ENCODE data around the gene HNF1B.

The HNF1B gene

GRCh38 chr17:37731056-37731455 is 13.8 kb downstream of the HNF1B start:
- no peak for DNase-seq

GRCh38 chr17:37729905-37730304 is 15.0 kb downstream of the HNF1B start:
- DNase-seq, result no peak

- DNase-seq, result no peak
Observed at GRCh38 chr17:37726891-37727675, 17.8 kb downstream of the HNF1B start.

GRCh38 chr17:37726248-37726647 is 18.6 kb downstream of the HNF1B start:
- no peak for DNase-seq

- no peak for DNase-seq
Observed at GRCh38 chr17:37725601-37726146, 19.2 kb downstream of the HNF1B start.

- DNase-seq, result no peak
Observed at GRCh38 chr17:37725021-37725595, 19.8 kb downstream of the HNF1B start.

GRCh38 chr17:37720989-37721388 is 23.9 kb downstream of the HNF1B start:
- no peak for DNase-seq

GRCh38 chr17:37719866-37720265 is 25.0 kb downstream of the HNF1B start:
- DNase-seq, result no peak

GRCh38 chr17:37718324-37719048 is 26.4 kb downstream of the HNF1B start:
- DNase-seq, result no peak

GRCh38 chr17:37717627-37718323 is 27.1 kb downstream of the HNF1B start:
- no peak for DNase-seq

- no peak for DNase-seq
Observed at GRCh38 chr17:37714897-37715296, 30.0 kb downstream of the HNF1B start.

- no peak for DNase-seq
Observed at GRCh38 chr17:37713624-37714023, 31.2 kb downstream of the HNF1B start.

GRCh38 chr17:37713028-37713431 is 31.8 kb downstream of the HNF1B start:
- no peak for DNase-seq

- DNase-seq, result no peak
Observed at GRCh38 chr17:37711113-37711512, 33.7 kb downstream of the HNF1B start.

GRCh38 chr17:37710344-37710886 is 34.4 kb downstream of the HNF1B start:
- DNase-seq, result peak in 1 of 2 donors; percentile 42

GRCh38 chr17:37708616-37709212 is 36.1 kb downstream of the HNF1B start:
- DNase-seq, result no peak

GRCh38 chr17:37708008-37708615 is 36.7 kb downstream of the HNF1B start:
- DNase-seq, result no peak

GRCh38 chr17:37706446-37706845 is 38.4 kb downstream of the HNF1B start:
- no peak for DNase-seq

- no peak for DNase-seq
Observed at GRCh38 chr17:37702598-37702997, 42.3 kb downstream of the HNF1B start.

GRCh38 chr17:37701496-37701898 is 43.4 kb downstream of the HNF1B start:
- peak; percentile 28 to 34 for DNase-seq

GRCh38 chr17:37700881-37701280 is 44.0 kb downstream of the HNF1B start:
- no peak for DNase-seq
